ENCODE results near the gene SFXN5.

GRCh38 chr2:72965016-72965415 is 106.5 kb downstream of the SFXN5 start:
- TF ChIP-seq CTCF (IDR thresholded peaks at IDR 0.05), result no peak
- TF ChIP-seq POLR2A (IDR thresholded peaks at IDR 0.05), result no peak

Data from vagina (tissue), 2 donors.